ENCODE data around the gene ANKRD66.
"Not testable (repeated sequence)": the region's sequence is repeated elsewhere in the genome, so short reads cannot be mapped to it uniquely, and the experiment has no call there.

ANKRD66 gene

GRCh38 chr6:46746696-46747095, at the start of gene ANKRD66:
TSS of gene ANKRD66 (plus strand) at chr6:46746933. CDS start at chr6:46751949, 5,016 bp downstream.
- no peak for DNase-seq

GRCh38 chr6:46699970-46700369, 46.8 kb upstream of the ANKRD66 start:
- DNase-seq, result no peak

- no peak for DNase-seq
Measured at GRCh38 chr6:46704562-46704961, 42.2 kb upstream of the ANKRD66 start.

- DNase-seq, result no peak
Measured at GRCh38 chr6:46706464-46706863, 40.3 kb upstream of the ANKRD66 start.

- DNase-seq, result no peak
Measured at GRCh38 chr6:46711491-46711890, 35.2 kb upstream of the ANKRD66 start.

- DNase-seq, result no peak
Measured at GRCh38 chr6:46715141-46715540, 31.6 kb upstream of the ANKRD66 start.

- no peak for DNase-seq
Measured at GRCh38 chr6:46719099-46719498, 27.6 kb upstream of the ANKRD66 start.

GRCh38 chr6:46720401-46720800, 26.3 kb upstream of the ANKRD66 start:
- DNase-seq, result no peak

GRCh38 chr6:46729787-46730326, 16.9 kb upstream of the ANKRD66 start:
- DNase-seq, result no peak

- no peak for DNase-seq
Measured at GRCh38 chr6:46730921-46731461, 15.7 kb upstream of the ANKRD66 start.

- DNase-seq, result no peak
Measured at GRCh38 chr6:46733341-46733801, 13.4 kb upstream of the ANKRD66 start.

- DNase-seq, result peak; percentile 76
Measured at GRCh38 chr6:46734867-46735719, 11.6 kb upstream of the ANKRD66 start, which contains the start of gene PLA2G7. TSS of gene PLA2G7 (minus strand) at chr6:46735375. CDS start at chr6:46722891, 12,484 bp downstream.

GRCh38 chr6:46735720-46736031, 11.1 kb upstream of the ANKRD66 start:
- DNase-seq, result no peak

- DNase-seq, result no peak
Measured at GRCh38 chr6:46736906-46737305, 9.8 kb upstream of the ANKRD66 start.

- no peak for DNase-seq
Measured at GRCh38 chr6:46741482-46741881, 5.3 kb upstream of the ANKRD66 start.

GRCh38 chr6:46741910-46742309, 4.8 kb upstream of the ANKRD66 start:
- no peak for DNase-seq

GRCh38 chr6:46743425-46744158, 3.1 kb upstream of the ANKRD66 start:
- DNase-seq, result no peak

- not testable (repeated sequence) for DNase-seq
Measured at GRCh38 chr6:46744159-46744725, 2.5 kb upstream of the ANKRD66 start.

- no peak for DNase-seq
Measured at GRCh38 chr6:46745973-46746372, 760 bp upstream of the ANKRD66 start.

- DNase-seq, result no peak
Measured at GRCh38 chr6:46748940-46749503, 2.3 kb downstream of the ANKRD66 start.

- DNase-seq, result no peak
Measured at GRCh38 chr6:46749731-46750130, 3.0 kb downstream of the ANKRD66 start.

- DNase-seq, result no peak
Measured at GRCh38 chr6:46751658-46752057, 4.9 kb downstream of the ANKRD66 start.

GRCh38 chr6:46755865-46756264, 9.1 kb downstream of the ANKRD66 start:
- DNase-seq, result no peak
